ENCODE measurements around the gene PPM1L. TPM values are rescaled to one million over a fixed set of nuclear protein-coding genes. Genes with fewer than 3 reads are reported as not detected.

Gene PPM1L
- total and polyA plus RNA-seq, 2 of the 13 experiments (the other 11 are each of a cell fraction or from before 2014, with no cell fraction given) = 0.22 to 1.4 TPM

GRCh38 chr3:160831401-160831800 is 75.4 kb downstream of the PPM1L start:
- Histone ChIP-seq H2AFZ (ENCODE audit: low read length) (no peak overlapping the region), H3K9me3 (ENCODE audit: low read length) (no peaks in the 10 kb centered on the region), H4K20me1 (ENCODE audit: insufficient read depth, low read length) (no peaks in the 10 kb centered on the region), H3K79me2 (ENCODE audit: insufficient read depth, low read length) (no peaks in the 10 kb centered on the region), H3K4me3 (replicated peaks in 1 of 3; ENCODE audit: insufficient read depth in 1 of 3, low read depth in 2 of 3, low read length in 3 of 3) (no peak overlapping the region), H3K27me3 (ENCODE audit: control insufficient read depth in 1 of 2, insufficient read depth in 2 of 2, low read length in 2 of 2) (no peaks in the 10 kb centered on the region), H3K9ac (ENCODE audit: insufficient read depth, low read depth, low read length) (no peak overlapping the region), H3K27ac (ENCODE audit: extremely low read length, insufficient read depth, low read length) (no peak overlapping the region), H3K4me2 (ENCODE audit: low read depth, low read length) (no peak overlapping the region), H3K4me1 (ENCODE audit: insufficient read depth, low read length) (no peaks in the 10 kb centered on the region), H3K36me3 (replicated peaks in 1 of 2; ENCODE audit: control insufficient read depth in 1 of 2, insufficient read depth in 2 of 2, low read length in 2 of 2) (no peaks in the 10 kb centered on the region)
- FAIRE-seq (no peak), DNase-seq (ENCODE audit: low spot score) (no peak), ATAC-seq (no peak)
- CTCF ChIA-PET (ENCODE audit: low intra/inter-chr PET ratio, low total read pairs) = no interaction called here
- intact Hi-C loops (cut with micrococcal nuclease; ENCODE audit: unreplicated experiment) (no loop called here), in situ Hi-C loops (cut with HindIII; ENCODE audit: extremely low pct_ligation_motif_present, low pct_unique_long_range_greater_than_20kb) (no loop called here)
- POLR2A ChIA-PET = no interaction called here
- TF ChIP-seq CC2D1A (CRISPR knock-in tag; IDR thresholded peaks at IDR 0.05) (no peak), ZBTB38 (CRISPR knock-in tag; IDR thresholded peaks at IDR 0.05) (no peak), ZNF253 (CRISPR knock-in tag; IDR thresholded peaks at IDR 0.05; ENCODE audit: borderline replicate concordance) (no peak), PPARG (CRISPR knock-in tag; conservative IDR thresholded peaks at IDR 0.05) (no peak), ZNF547 (CRISPR knock-in tag; IDR thresholded peaks at IDR 0.05) (no peak), ZNF766 (CRISPR knock-in tag; IDR thresholded peaks at IDR 0.05; ENCODE audit: borderline replicate concordance) (no peak), MED1 (CRISPR knock-in tag; IDR thresholded peaks at IDR 0.05) (no peak), ZNF101 (CRISPR knock-in tag; IDR thresholded peaks at IDR 0.05; ENCODE audit: borderline replicate concordance, low read depth) (no peak), SMARCE1 (IDR thresholded peaks at IDR 0.05; ENCODE audit: borderline replicate concordance) (no peak), HMGA1 (CRISPR knock-in tag; conservative IDR thresholded peaks at IDR 0.05) (no peak), MED8 (CRISPR knock-in tag; IDR thresholded peaks at IDR 0.05; ENCODE audit: insufficient replicate concordance) (no peak), ZNF781 (CRISPR knock-in tag; IDR thresholded peaks at IDR 0.05; ENCODE audit: borderline replicate concordance, not compliant biosample characterization) (no peak), ZFP37 (CRISPR knock-in tag; IDR thresholded peaks at IDR 0.05; ENCODE audit: borderline replicate concordance) (no peak), ATF7 (IDR thresholded peaks at IDR 0.05) (no peak), ATF7 (CRISPR knock-in tag; IDR thresholded peaks at IDR 0.05) (no peak), KLF13 (CRISPR knock-in tag; IDR thresholded peaks at IDR 0.05) (no peak)
- TF ChIP-seq, protein P1, sequence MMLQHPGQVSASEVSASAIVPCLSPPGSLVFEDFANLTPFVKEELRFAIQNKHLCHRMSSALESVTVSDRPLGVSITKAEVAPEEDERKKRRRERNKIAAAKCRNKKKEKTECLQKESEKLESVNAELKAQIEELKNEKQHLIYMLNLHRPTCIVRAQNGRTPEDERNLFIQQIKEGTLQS (CRISPR knock-in tag; IDR thresholded peaks at IDR 0.05) = no peak
- TF ChIP-seq, protein P2, sequence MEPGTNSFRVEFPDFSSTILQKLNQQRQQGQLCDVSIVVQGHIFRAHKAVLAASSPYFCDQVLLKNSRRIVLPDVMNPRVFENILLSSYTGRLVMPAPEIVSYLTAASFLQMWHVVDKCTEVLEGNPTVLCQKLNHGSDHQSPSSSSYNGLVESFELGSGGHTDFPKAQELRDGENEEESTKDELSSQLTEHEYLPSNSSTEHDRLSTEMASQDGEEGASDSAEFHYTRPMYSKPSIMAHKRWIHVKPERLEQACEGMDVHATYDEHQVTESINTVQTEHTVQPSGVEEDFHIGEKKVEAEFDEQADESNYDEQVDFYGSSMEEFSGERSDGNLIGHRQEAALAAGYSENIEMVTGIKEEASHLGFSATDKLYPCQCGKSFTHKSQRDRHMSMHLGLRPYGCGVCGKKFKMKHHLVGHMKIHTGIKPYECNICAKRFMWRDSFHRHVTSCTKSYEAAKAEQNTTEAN (CRISPR knock-in tag; conservative IDR thresholded peaks at IDR 0.05) = no peak
- no TSS peak for BruUV-seq (replicated peaks)
- 25% methylated on average over 3 of the region's 3 CpGs for WGBS (ENCODE audit: low lambda C conversion rate)

Measured in HepG2 (cell line).